ENCODE data around the gene GSK3B.

DNA sequence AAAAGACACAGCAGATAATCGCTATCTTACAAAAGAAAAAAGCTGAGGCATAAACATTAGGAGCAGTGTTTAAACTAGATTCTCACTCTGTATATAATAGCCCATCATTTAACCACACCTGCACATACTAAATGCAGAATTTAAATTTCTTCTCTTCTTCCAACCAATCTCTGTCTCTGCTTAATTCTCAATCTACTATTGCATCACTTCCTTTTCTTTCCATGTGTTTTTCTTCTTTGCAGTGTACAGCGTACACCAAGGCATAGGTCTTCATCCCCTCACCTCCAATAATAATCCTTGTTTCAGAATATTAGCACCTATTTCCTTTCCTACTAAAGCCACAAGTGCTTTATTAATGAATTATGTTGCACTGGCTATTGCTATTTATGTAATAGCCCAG, 221.5 kb downstream of the GSK3B start:
- TF ChIP-seq, protein P1, sequence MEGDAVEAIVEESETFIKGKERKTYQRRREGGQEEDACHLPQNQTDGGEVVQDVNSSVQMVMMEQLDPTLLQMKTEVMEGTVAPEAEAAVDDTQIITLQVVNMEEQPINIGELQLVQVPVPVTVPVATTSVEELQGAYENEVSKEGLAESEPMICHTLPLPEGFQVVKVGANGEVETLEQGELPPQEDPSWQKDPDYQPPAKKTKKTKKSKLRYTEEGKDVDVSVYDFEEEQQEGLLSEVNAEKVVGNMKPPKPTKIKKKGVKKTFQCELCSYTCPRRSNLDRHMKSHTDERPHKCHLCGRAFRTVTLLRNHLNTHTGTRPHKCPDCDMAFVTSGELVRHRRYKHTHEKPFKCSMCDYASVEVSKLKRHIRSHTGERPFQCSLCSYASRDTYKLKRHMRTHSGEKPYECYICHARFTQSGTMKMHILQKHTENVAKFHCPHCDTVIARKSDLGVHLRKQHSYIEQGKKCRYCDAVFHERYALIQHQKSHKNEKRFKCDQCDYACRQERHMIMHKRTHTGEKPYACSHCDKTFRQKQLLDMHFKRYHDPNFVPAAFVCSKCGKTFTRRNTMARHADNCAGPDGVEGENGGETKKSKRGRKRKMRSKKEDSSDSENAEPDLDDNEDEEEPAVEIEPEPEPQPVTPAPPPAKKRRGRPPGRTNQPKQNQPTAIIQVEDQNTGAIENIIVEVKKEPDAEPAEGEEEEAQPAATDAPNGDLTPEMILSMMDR (IDR thresholded peaks at IDR 0.05): no peak
- TF ChIP-seq POLR2A (IDR thresholded peaks at IDR 0.05): no peak

Measured in breast epithelium (tissue), 3 donors.